IMR-90 (cell line): ENCODE data around the gene THY1.

Source experiments
- CEBPB ChIP-seq: IDR thresholded peaks from 2 replicates; pipeline ENCODE4 v1.6.1; 2012; ENCODE audit warnings: low read depth, low read length, improper control_type of control experiment
- CHD1 ChIP-seq: IDR thresholded peaks from 2 replicates; pipeline ENCODE4 v1.6.1; 2012; ENCODE audit warnings: low read depth, low read length, improper control_type of control experiment
- CTCF ChIP-seq: conservative IDR thresholded peaks from 2 replicates; pipeline ENCODE4 v1.5.1; 2012; ENCODE audit warnings: mild to moderate bottlenecking, low read depth, low read length, improper control_type of control experiment
- FOS ChIP-seq: fragments of 150-350 bp; IDR thresholded peaks from 2 replicates; pipeline ENCODE4 v1.6.1; 2016; ENCODE audit warnings: low read depth, low read length
- MAFK ChIP-seq: IDR thresholded peaks from 2 replicates; pipeline ENCODE4 v1.6.1; 2012; ENCODE audit warnings: low read depth, low read length, improper control_type of control experiment
- MXI1 ChIP-seq: IDR thresholded peaks from 2 replicates; pipeline ENCODE4 v1.6.1; 2012; ENCODE audit warnings: low read depth, mild to moderate bottlenecking, low read length, moderate library complexity, borderline replicate concordance
- POLR2A ChIP-seq: IDR thresholded peaks from 2 replicates; pipeline ENCODE4 v1.6.1; 2012; ENCODE audit warnings: mild to moderate bottlenecking, low read depth, low read length
- RAD21 ChIP-seq: IDR thresholded peaks from 2 replicates; pipeline ENCODE4 v1.6.1; 2012; ENCODE audit warnings: low read length, improper control_type of control experiment
- RFX5 ChIP-seq: IDR thresholded peaks from 2 replicates; pipeline ENCODE4 v1.8.0; 2012; ENCODE audit warnings: low read depth, mild to moderate bottlenecking, low read length, moderate library complexity
- SMC3 ChIP-seq: fragments of 150-350 bp; IDR thresholded peaks from 2 replicates; pipeline ENCODE4 v1.6.1; 2016; ENCODE audit warnings: low read depth, mild to moderate bottlenecking, antibody characterized with exemption, low read length, moderate library complexity
- USF2 ChIP-seq: fragments of 150-350 bp; IDR thresholded peaks from 2 replicates; pipeline ENCODE4 v1.6.1; 2017; ENCODE audit warnings: mild to moderate bottlenecking, antibody characterized with exemption, low read length, low read depth

- TF ChIP-seq RFX5 (no peak), POLR2A (no peak), CTCF (no peak), MXI1 (no peak), FOS (no peak), MAFK (no peak), RAD21 (no peak), USF2 (no peak), CHD1 (no peak), SMC3 (no peak), CEBPB (no peak)
Observed at GRCh38 chr11:119400860-119401259, 22.1 kb downstream of the THY1 start.
